ENCODE data around the gene SPHK1. TPM values are rescaled to one million over a fixed set of nuclear protein-coding genes. Genes with fewer than 3 reads are reported as not detected.
A peak's percentile ranks its signal among the peaks of the same experiment; 100 is the strongest.

SPHK1 gene
- total RNA-seq, 2 experiments from 2014 or later = 15.7 to 17.7 TPM

DNA sequence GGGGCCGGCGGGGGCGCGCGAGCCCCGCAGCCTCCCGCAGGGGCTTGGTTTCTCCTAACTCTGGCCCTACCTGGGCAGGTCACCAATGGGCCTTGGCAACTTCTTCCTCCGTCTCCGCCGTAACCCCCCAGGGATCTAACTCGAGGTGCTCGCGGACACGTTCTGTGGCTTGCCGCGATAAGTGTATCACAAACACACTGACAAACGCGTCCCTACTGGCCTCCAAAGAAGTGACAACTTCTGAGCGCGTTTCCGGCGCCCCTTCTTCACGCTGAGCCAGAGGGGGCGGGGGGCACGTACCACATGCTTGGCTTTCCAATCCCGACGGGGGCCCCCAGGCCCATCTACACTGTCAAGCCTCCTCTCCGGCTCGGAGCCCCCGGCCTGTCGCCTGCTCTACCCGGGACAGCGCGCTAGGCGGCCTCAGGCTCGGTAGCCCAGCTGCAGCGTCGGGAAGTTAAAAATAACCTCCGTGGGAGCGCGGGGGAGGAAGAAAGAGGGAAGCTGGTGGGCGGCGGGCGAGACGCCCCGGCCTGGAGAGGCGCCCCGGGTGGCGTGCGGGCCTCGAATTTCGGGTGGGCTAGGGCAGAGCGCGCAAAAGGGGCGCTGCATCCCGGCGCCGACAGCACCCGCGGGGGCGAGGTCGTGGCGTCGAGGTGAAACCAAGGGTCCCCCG, 725 bp upstream of the SPHK1 start:
- intact Hi-C loops (cut with micrococcal nuclease) = no loop called here
- CTCF ChIA-PET = interaction anchor here (0.9 to 10.8 kb wide), 11 partner anchors 9 to 369 kb away, joined by 3 to 135 read pairs (median 9); partner anchors contain the start of genes PRPSAP1 and QRICH2
- H3K9me3 Mint-ChIP-seq = no peaks in the 10 kb centered on the region
- peaks cover 3% of the 10 kb centered on the region for H3K4me1 Mint-ChIP-seq (ENCODE audit: low read depth)
- H3K4me3 Mint-ChIP-seq = peak overlapping the region; percentile 77
- no peaks in the 10 kb centered on the region for H3K27me3 Mint-ChIP-seq
- DNase-seq (peak; percentile 82), ATAC-seq (peak; percentile 38)
- peaks cover 7% of the 10 kb centered on the region for H3K36me3 Mint-ChIP-seq (ENCODE audit: low read depth)
- POLR2A ChIA-PET = interaction anchor here (0.8 to 5.1 kb wide), 8 partner anchors 14 to 501 kb away, joined by 3 to 42 read pairs (median 4); partner anchors contain the start of genes PRPSAP1 and RHBDF2
- TF ChIP-seq, protein P1, sequence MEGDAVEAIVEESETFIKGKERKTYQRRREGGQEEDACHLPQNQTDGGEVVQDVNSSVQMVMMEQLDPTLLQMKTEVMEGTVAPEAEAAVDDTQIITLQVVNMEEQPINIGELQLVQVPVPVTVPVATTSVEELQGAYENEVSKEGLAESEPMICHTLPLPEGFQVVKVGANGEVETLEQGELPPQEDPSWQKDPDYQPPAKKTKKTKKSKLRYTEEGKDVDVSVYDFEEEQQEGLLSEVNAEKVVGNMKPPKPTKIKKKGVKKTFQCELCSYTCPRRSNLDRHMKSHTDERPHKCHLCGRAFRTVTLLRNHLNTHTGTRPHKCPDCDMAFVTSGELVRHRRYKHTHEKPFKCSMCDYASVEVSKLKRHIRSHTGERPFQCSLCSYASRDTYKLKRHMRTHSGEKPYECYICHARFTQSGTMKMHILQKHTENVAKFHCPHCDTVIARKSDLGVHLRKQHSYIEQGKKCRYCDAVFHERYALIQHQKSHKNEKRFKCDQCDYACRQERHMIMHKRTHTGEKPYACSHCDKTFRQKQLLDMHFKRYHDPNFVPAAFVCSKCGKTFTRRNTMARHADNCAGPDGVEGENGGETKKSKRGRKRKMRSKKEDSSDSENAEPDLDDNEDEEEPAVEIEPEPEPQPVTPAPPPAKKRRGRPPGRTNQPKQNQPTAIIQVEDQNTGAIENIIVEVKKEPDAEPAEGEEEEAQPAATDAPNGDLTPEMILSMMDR (IDR thresholded peaks at IDR 0.05) = peak; percentile 58
- peak overlapping the region; percentile 93 for H3K27ac Mint-ChIP-seq

DNA sequence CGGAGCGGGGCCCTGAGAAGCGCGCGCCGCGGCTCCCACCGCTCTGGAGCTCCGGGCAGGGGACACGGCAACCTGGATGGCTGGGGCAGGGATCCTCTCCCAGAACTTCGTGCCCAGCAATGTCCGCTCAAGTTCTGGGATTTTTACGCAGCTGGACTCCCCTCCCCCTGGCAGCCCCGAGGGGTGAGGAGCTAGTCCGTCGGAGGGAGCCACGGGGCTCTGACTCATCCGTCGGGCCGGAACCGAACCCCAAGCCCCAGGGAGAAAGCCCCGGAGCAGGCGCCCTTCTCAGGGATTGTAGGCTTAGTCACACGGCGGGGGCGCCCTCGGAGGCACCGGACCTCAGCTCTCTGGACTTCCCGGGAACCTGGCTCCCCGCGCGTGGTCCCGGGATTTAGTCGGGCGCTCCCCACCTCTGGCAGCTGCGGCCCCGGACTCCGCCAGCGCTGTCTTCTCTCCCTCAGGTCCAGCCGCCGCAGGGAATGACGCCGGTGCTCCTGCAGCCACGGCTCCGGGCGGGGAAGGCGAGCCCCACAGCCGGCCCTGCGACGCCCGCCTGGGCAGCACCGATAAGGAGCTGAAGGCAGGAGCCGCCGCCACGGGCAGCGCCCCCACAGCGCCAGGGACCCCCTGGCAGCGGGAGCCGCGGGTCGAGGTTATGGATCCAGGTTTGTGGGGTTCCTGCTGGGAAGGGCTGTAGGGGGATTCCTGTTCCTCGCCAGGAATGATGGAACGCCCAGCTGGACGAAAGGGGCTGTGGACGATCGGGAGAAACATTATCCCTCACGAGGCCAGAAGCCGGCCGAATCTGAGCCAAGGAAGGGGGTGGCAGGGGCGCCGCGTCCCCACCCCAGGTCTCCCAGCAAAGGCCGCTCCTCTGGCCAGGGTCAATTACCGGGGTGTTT, 830 bp downstream of the SPHK1 start:
- ChIA-PET CTCF (interaction anchor here (0.7 to 10.8 kb wide), 38 partner anchors 10 to 508 kb away, joined by 3 to 135 read pairs (median 4); partner anchors contain the start of genes PRPSAP1 and QRICH2), POLR2A (interaction anchor here (0.5 to 5.1 kb wide), 17 partner anchors 13 to 489 kb away, joined by 3 to 42 read pairs (median 3); partner anchors contain the start of genes PRPSAP1 and RHBDF2)
- Mint-ChIP-seq H3K27me3 (no peaks in the 10 kb centered on the region), H3K36me3 (ENCODE audit: low read depth) (peaks cover 7% of the 10 kb centered on the region), H3K4me1 (ENCODE audit: low read depth) (peaks cover 3% of the 10 kb centered on the region), H3K27ac (no peak overlapping the region), H3K9me3 (no peaks in the 10 kb centered on the region), H3K4me3 (peak overlapping the region; percentile 67)
- peak; percentile 60 for DNase-seq
- intact Hi-C loops (cut with micrococcal nuclease) = loop anchor here (5.0 kb wide), 1 partner anchor 78 kb away; the partner anchor contains the start of gene QRICH2
- TF ChIP-seq, protein P1 (IDR thresholded peaks at IDR 0.05) = peak; percentile 91
- no peak for ATAC-seq

DNA sequence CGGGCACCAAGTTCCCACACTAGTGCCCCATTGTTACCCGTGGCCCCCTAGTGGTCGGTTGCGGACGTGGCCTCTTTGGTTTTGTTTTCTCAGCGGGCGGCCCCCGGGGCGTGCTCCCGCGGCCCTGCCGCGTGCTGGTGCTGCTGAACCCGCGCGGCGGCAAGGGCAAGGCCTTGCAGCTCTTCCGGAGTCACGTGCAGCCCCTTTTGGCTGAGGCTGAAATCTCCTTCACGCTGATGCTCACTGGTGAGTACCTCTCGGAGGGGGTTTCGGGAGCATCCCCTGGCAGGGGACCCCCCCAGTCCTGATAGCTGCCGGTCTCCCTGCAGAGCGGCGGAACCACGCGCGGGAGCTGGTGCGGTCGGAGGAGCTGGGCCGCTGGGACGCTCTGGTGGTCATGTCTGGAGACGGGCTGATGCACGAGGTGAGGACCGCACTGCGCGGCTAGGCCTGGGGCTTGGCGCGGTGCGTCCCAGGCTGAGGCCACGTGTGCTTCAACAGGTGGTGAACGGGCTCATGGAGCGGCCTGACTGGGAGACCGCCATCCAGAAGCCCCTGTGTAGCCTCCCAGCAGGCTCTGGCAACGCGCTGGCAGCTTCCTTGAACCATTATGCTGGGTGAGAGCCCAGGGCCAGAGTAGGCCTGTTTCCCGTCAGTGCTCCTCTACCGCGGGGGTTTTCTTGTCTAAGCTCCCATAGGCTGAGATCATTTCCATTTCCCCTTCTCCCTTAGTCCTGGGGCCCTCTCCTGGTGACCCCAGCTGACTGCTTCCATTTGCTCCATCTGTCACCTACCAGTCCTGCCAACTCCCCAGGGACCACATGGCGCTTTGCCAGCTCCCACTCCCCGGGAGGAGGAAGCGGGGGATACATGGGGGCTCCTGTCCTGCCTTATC, 1.7 kb downstream of the SPHK1 start:
- H3K27me3 Mint-ChIP-seq = no peaks in the 10 kb centered on the region
- no peak overlapping the region for H3K27ac Mint-ChIP-seq
- intact Hi-C loops (cut with micrococcal nuclease) = loop anchor here (5.0 kb wide), 1 partner anchor 79 kb away; the partner anchor contains the start of gene QRICH2

More for the DNA sequence above, 1.7 kb downstream of the SPHK1 start:
- ATAC-seq = peak; percentile 22
- H3K4me1 Mint-ChIP-seq (ENCODE audit: low read depth) = peaks cover 3% of the 10 kb centered on the region
- ChIA-PET CTCF (interaction anchor here (0.7 to 10.8 kb wide), 28 partner anchors 11 to 509 kb away, joined by 3 to 135 read pairs (median 4); partner anchors contain the start of genes PRPSAP1 and QRICH2), POLR2A (interaction anchor here (0.9 to 5.1 kb wide), 11 partner anchors 19 to 278 kb away, joined by 3 to 42 read pairs (median 4); partner anchors contain the start of genes PRPSAP1 and RHBDF2)
- peaks cover 7% of the 10 kb centered on the region for H3K36me3 Mint-ChIP-seq (ENCODE audit: low read depth)
- peak overlapping the region; percentile 67 for H3K4me3 Mint-ChIP-seq
- TF ChIP-seq, protein P1 (IDR thresholded peaks at IDR 0.05) = peak; percentile 21
- DNase-seq = peak; percentile 93
- H3K9me3 Mint-ChIP-seq = no peaks in the 10 kb centered on the region
